ENCODE results near the gene JAZF1. TPM values are rescaled to one million over a fixed set of nuclear protein-coding genes. Genes with fewer than 3 reads are reported as not detected.
A peak's percentile ranks its signal among the peaks of the same experiment; 100 is the strongest.

JAZF1 gene
- total RNA-seq, 1 experiment from 2014 or later, result 9.1 TPM

DNA sequence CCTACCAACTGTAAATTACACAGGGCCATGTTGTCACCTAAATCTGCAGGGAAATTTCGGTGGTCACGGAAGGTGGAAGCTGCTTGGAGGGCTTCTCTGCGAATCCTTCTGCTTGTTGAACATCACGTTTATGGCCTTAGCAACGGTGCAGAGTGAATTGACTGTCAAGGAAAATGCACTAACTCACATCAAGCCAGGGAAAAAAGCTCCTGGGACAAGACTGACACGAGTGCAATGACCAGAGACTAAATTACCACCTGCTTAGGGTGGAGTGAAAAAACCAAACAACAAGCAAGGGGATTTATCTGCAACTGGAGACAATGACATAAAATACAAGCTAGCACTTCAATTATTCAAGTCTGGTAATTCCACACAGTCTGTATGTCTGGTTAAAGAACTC, 211.2 kb downstream of the JAZF1 start:
- H3K79me2 ChIP-seq (ENCODE audit: insufficient read depth, low read length), result no peaks in the 10 kb centered on the region; the same call in 1 of the 2 replicates
- H3K27ac Mint-ChIP-seq, result no peak overlapping the region
- no peak overlapping the region for H2BK20ac ChIP-seq (ENCODE audit: low read depth, low read length, poor library complexity, severe bottlenecking)
- no CpG with 5 or more reads among the region's 6 CpGs for WGBS (ENCODE audit: extremely low coverage, insufficient read length, low lambda C conversion rate)
- no peak overlapping the region for H2BK120ac ChIP-seq (ENCODE audit: low read depth, low read length, poor library complexity, severe bottlenecking)
- no peaks in the 10 kb centered on the region for H3K9me3 Mint-ChIP-seq
- H4K20me1 ChIP-seq (ENCODE audit: control insufficient read depth, insufficient read depth, insufficient read length), result no peaks in the 10 kb centered on the region
- H3K4me1 Mint-ChIP-seq, result no peaks in the 10 kb centered on the region
- no peak overlapping the region; the same call in 1 of the 2 replicates for H3K14ac ChIP-seq (ENCODE audit: insufficient read depth, low read length)
- no peaks in the 10 kb centered on the region; a peak in 1 of 7 replicates for H3K36me3 Mint-ChIP-seq (ENCODE audit: insufficient read depth in 1 of 3, low read depth in 3 of 3)
- no peaks in the 10 kb centered on the region for H3K79me1 ChIP-seq (ENCODE audit: insufficient read depth, low read depth, low read length, poor library complexity, severe bottlenecking)
- H2AFZ ChIP-seq (ENCODE audit: low read length), result no peak overlapping the region
- H3T11ph ChIP-seq (ENCODE audit: low read length), result no peak overlapping the region
- H3K9me3 ChIP-seq (ENCODE audit: control insufficient read depth, low read depth, low read length), result no peaks in the 10 kb centered on the region
- H3K27me3 Mint-ChIP-seq (ENCODE audit: low read depth), result no peaks in the 10 kb centered on the region
- H2BK5ac ChIP-seq (ENCODE audit: insufficient read length, low read length), result no peak overlapping the region
- no peak for DNase-seq
- H4K5ac ChIP-seq (ENCODE audit: insufficient read length, low read depth, low read length), result no peak overlapping the region
- H3K4me1 ChIP-seq (ENCODE audit: insufficient read depth, low read length), result no peaks in the 10 kb centered on the region
- no peaks in the 10 kb centered on the region for H3K27me3 ChIP-seq (ENCODE audit: insufficient read depth, low read length)
- H3K9ac ChIP-seq (ENCODE audit: extremely low read depth, insufficient read length, low read length), result no peak overlapping the region
- H2BK15ac ChIP-seq (ENCODE audit: low read depth, low read length), result no peak overlapping the region
- no peak overlapping the region for H3K4me2 ChIP-seq (ENCODE audit: insufficient read depth, insufficient read length, low read length)
- no peak overlapping the region for H3K56ac ChIP-seq (ENCODE audit: insufficient read length, low read depth, low read length)
- H4K91ac ChIP-seq (ENCODE audit: insufficient read length, low read depth, low read length), result no peak overlapping the region
- H3K27ac ChIP-seq (ENCODE audit: insufficient read length, low read depth, low read length), result no peak overlapping the region
- no peak overlapping the region for H2AK5ac ChIP-seq (ENCODE audit: insufficient read length, low read length)
- no peaks in the 10 kb centered on the region for H3K23me2 ChIP-seq (ENCODE audit: insufficient read length, low read depth, low read length, poor library complexity, severe bottlenecking)
- H3K4me3 Mint-ChIP-seq, result no peak overlapping the region
- peak overlapping the region; percentile 50 for H2BK12ac ChIP-seq (ENCODE audit: insufficient read length, low read depth, low read length)
- TF ChIP-seq, protein P1, sequence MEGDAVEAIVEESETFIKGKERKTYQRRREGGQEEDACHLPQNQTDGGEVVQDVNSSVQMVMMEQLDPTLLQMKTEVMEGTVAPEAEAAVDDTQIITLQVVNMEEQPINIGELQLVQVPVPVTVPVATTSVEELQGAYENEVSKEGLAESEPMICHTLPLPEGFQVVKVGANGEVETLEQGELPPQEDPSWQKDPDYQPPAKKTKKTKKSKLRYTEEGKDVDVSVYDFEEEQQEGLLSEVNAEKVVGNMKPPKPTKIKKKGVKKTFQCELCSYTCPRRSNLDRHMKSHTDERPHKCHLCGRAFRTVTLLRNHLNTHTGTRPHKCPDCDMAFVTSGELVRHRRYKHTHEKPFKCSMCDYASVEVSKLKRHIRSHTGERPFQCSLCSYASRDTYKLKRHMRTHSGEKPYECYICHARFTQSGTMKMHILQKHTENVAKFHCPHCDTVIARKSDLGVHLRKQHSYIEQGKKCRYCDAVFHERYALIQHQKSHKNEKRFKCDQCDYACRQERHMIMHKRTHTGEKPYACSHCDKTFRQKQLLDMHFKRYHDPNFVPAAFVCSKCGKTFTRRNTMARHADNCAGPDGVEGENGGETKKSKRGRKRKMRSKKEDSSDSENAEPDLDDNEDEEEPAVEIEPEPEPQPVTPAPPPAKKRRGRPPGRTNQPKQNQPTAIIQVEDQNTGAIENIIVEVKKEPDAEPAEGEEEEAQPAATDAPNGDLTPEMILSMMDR (conservative IDR thresholded peaks at IDR 0.05), result no peak
- H3K18ac ChIP-seq (ENCODE audit: insufficient read length, low read depth, low read length), result no peak overlapping the region
- H4K8ac ChIP-seq (replicated peaks; ENCODE audit: insufficient read length, low read depth, low read length), result no peak overlapping the region
- no peak overlapping the region for H3K4ac ChIP-seq (ENCODE audit: low read depth, low read length)
- H3K23ac ChIP-seq (ENCODE audit: insufficient read length, low read depth, low read length), result no peak overlapping the region
